Measurements from ENCODE around the gene POLDIP2.

POLDIP2 gene

GRCh38 chr17:28335959-28336871 is 21.1 kb downstream of the POLDIP2 start:
- DNase-seq (ENCODE audit: low read depth in 2 of 2) = no peak

GRCh38 chr17:28335201-28335958 is 21.9 kb downstream of the POLDIP2 start, which contains the start of the genes IFT20 and TNFAIP1:
Gene IFT20 (minus strand): TSS chr17:28335472. CDS start chr17:28331985, 3,487 bp downstream.
Gene TNFAIP1 (plus strand): TSS chr17:28335761. CDS start chr17:28339522, 3,761 bp downstream.
- peak; percentile 95 to 99 for DNase-seq (ENCODE audit: low read depth in 2 of 2)

- no peak for DNase-seq (ENCODE audit: low read depth in 2 of 2)
These were observed 22.6 kb downstream of the POLDIP2 start for GRCh38 chr17:28334666-28335200.

- no peak for DNase-seq (ENCODE audit: low read depth in 2 of 2)
These were observed 23.2 kb downstream of the POLDIP2 start for GRCh38 chr17:28334171-28334570.

- no peak for DNase-seq (ENCODE audit: low read depth in 2 of 2)
These were observed 24.1 kb downstream of the POLDIP2 start for GRCh38 chr17:28333083-28333746.

GRCh38 chr17:28331891-28332420 is 25.4 kb downstream of the POLDIP2 start:
- no peak for DNase-seq (ENCODE audit: low read depth in 2 of 2)

- DNase-seq (ENCODE audit: low read depth in 2 of 2) = no peak
These were observed 26.7 kb downstream of the POLDIP2 start for GRCh38 chr17:28330671-28331070.

- no peak for DNase-seq (ENCODE audit: low read depth in 2 of 2)
These were observed 29.0 kb downstream of the POLDIP2 start for GRCh38 chr17:28328325-28328724.

GRCh38 chr17:28327709-28328108 is 29.6 kb downstream of the POLDIP2 start:
- DNase-seq (ENCODE audit: low read depth in 2 of 2) = no peak

- no peak for DNase-seq (ENCODE audit: low read depth in 2 of 2)
These were observed 30.2 kb downstream of the POLDIP2 start for GRCh38 chr17:28327031-28327607.

GRCh38 chr17:28326114-28326513 is 31.2 kb downstream of the POLDIP2 start:
- no peak for DNase-seq (ENCODE audit: low read depth in 2 of 2)

- no peak for DNase-seq (ENCODE audit: low read depth in 2 of 2)
These were observed 32.1 kb downstream of the POLDIP2 start for GRCh38 chr17:28325211-28325610.

GRCh38 chr17:28324781-28325180 is 32.5 kb downstream of the POLDIP2 start:
- no peak for DNase-seq (ENCODE audit: low read depth in 2 of 2)

- DNase-seq (ENCODE audit: low read depth in 2 of 2) = no peak
These were observed 33.0 kb downstream of the POLDIP2 start for GRCh38 chr17:28324267-28324745.

GRCh38 chr17:28320215-28321061 is 36.9 kb downstream of the POLDIP2 start:
- no peak for DNase-seq (ENCODE audit: low read depth in 2 of 2)

- DNase-seq (ENCODE audit: low read depth in 2 of 2) = no peak
These were observed 37.8 kb downstream of the POLDIP2 start for GRCh38 chr17:28319598-28319935.

- peak; percentile 89 to 91 for DNase-seq (ENCODE audit: low read depth in 2 of 2)
These were observed 38.3 kb downstream of the POLDIP2 start, which contains the start of gene TMEM97 for GRCh38 chr17:28318759-28319597. Gene TMEM97 (plus strand): TSS chr17:28319200. CDS start chr17:28319240, 40 bp downstream.

- DNase-seq (ENCODE audit: low read depth in 2 of 2) = no peak
These were observed 39.2 kb downstream of the POLDIP2 start for GRCh38 chr17:28317966-28318758.
